Measurements from ENCODE around the gene ZNF423.

Gene ZNF423

GRCh38 chr16:49822649-49823370 lies 33.1 kb downstream of the ZNF423 start:
- DNase-seq: no peak

DNA sequence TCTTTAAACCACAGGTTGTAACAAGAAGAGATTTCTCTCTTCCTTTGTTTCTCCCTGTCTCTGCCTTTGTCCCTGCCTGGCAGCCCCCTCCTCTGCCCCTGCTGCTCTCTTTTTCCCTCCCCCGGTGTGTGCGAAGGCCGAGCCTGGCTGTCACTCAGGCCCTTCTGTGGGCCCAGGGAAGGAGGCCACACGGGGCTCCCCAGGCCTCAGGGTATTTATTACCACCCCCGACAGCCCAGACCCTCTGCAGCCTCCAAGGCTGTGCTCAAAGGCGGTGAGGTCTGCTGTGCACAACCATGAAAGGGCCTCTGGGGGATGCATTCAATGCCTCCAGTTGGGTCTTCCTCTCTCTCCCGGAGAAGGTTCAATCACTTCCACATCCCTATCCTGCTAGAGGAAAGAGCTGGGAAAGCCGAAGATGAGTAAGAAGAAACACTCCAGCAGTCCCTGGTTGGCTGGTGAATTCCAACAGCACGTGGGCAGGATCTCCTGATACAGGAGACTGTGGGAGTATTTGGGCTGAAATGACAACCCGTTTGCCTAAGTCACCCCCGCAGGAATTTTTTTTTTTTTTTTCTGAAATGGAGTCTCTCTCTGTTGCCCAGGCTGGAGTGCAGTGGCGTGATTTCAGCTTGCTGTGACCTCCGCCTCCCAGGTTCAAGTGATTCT lies 34.2 kb downstream of the ZNF423 start:
- no peak for DNase-seq

GRCh38 chr16:49821156-49821555 lies 34.8 kb downstream of the ZNF423 start:
- no peak for DNase-seq

DNA sequence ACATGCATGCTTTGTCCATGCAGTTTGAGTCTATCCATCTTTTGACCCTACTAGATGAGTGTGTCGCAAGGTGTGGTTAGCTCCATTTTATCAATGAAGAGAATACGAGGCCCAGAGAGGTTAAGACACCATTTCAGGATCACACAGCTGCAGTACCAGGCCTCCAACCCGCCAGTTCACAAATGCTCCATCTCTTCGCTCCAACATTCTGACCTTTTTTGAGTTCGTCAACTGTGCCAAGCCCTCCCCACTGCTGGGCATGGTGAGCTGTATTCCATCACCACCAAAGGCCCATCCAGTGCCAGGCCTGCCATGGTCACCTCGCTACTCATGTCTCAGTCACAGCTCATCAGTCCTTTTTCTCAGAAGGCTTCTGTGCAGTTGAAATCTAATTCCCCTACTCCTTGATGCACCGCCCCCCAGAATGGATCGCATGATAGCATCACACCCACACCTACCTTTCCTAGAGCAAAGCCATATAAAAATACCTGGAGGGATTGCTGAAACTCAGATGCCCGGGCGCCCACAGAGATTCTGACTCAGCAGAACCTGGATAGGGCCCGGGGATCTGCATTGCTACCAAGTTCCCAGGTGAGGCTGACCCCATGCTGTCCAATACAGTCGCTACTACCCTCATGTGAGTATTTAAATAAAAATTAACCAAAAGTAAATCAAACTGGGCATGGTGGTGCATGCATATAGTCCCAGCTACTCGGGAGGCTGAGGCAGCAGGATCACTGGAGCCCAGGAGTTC lies 38.0 kb downstream of the ZNF423 start:
- DNase-seq: no peak

GRCh38 chr16:49816875-49817274 lies 39.0 kb downstream of the ZNF423 start:
- no peak for DNase-seq

DNA sequence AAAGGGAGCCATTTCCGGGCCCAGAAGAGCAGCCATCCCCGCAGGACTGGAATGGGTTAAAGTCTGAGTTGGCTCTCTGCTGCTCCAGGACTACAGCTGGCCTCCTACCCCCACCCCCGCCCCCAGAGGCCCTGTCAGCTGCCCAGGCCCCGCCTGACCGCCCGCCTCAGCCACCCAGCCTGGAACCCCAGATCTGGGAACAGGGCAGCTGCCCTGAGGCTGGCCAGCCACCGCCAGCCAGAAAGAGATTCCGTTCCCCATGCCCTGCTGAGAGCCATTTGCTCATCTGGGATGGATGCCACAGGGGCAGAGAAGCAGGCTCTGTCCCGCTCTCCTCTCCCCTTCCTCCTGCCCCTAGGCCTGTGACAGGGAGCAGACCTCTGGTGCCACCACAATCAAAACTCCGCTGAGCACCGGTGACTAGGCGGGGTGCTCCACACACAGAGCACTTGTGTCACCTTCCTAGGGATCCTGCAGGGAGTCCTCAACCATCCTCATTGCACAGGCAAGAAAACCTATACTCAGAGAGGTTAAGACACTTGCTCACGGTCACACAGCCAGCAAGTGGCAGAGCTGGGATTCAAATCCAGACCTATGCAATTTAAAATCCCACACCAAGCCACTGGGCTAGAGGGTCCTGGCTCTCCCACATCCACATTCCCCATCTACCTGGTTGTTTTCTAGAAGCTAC lies 44.1 kb downstream of the ZNF423 start:
- DNase-seq: no peak

DNA sequence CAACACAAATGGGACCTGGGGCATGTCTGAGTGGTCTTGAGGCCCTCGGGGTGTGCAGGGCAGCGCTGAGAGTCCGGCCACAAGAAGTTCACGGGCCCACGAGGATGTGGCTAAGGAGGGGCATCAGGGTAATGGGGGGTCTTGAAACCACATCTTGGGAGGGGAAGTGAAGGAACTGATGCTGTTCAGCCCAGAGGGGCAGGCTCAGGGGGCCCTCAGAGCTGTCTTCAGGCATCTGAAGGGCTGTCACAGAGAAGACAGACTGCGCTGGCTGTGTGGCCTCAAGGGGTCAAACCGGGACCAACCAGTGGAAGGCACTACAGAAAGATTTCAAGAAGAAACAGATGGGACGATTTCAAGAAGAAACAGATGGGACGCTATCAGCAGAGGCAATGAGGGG lies 45.1 kb downstream of the ZNF423 start:
- no peak for DNase-seq

DNA sequence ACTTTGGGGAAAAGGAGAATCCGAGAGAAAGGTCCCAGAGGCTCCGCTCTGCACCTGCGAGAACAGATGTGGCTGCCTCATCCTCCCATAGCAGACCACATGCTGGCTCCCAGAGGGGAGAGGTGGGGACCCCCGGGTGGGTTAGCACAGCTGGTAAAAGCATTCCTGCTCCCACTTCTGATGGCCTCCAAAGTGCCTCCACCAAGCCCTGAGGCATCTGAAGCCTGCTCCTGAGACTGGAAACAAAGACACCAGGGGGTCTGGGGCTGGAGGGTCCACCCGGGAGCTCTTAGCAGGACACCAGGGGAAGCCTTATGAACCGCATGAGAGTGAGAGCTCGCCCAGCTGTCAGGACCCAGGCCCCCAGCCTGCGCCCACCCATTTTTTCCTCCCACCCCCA lies 46.4 kb downstream of the ZNF423 start:
- DNase-seq: no peak

DNA sequence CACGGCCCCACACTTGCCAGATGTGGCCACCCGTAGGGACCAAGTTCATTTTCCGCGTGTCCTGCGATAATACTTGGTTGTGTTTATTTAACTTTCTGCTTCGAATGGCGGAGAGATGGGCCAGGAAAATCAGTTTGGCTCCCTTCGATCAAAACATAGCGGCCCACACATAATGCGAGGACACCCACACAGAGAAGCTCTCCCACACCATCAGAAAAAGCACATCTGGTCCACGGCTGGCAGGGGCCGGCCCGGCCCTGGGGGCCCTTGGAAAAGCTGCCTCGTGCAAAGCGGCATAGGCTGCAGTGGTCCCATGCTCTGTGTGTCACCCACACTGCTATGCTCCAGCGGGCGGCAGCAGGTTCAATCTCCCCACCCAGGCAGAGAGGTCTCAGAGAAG lies 46.9 kb downstream of the ZNF423 start:
- no peak for DNase-seq

DNA sequence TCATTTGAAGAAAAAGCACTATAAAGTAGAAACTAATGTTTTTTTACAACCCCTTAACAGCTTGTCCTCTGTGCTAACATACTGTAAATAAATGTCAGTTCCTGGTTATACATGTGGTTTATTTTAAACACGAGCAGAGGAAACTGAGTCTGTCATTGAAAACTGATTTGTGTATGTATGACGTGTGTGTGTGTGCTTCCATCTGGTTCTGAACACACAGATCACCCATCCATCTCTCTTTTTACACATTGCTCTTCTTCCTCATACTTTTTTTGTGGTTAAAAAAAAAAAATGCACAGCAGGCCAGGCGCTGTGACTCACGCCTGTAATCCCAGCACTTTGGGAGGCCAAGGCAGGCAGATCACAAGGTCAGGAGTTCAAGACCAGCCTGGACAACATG lies 49.5 kb downstream of the ZNF423 start:
- no peak for DNase-seq

- no peak for DNase-seq
Measured at GRCh38 chr16:49801290-49801689, 54.6 kb downstream of the ZNF423 start.

GRCh38 chr16:49800876-49801275 lies 55.0 kb downstream of the ZNF423 start:
- no peak for DNase-seq

- no peak for DNase-seq
Measured at GRCh38 chr16:49800441-49800840, 55.5 kb downstream of the ZNF423 start.

DNA sequence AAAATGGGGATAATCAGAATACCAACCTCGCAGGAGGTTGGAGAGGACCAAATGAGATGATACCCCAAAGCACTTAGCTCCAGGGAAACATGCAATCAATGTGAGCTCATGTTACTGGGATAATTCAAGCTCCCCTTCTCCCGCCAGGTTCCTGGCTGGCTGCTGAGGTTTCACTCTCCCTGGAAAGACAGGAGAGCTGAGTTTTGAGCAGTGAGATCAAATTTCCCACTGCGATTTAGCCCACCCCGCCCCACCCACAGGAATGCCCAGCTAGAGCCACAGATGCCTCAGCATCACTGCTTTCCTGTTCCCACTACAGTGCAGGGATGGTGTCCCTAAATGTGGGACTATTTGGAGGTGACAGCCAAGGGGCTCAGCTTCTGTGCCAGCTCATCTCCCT lies 56.7 kb downstream of the ZNF423 start:
- no peak for DNase-seq

GRCh38 chr16:49795513-49795912 lies 60.4 kb downstream of the ZNF423 start:
- DNase-seq: no peak

DNA sequence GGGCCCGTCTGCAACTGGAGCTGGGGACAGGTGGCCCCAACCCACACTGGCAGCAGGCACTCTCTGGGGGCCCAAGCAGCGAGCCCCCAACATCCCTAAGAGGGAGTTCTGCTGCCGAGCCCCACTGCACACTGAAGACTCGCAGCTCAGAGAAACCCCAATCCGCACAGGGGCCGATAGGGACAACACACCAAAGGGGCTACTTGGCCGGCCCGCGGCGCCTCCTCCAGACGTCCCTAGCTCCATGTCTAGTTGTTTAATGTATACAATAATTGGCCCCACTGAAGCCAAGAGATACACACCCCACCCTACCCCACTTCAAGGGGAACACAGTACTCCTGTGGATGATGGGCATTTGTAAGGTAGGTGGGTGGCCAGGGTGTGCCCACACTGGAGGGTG lies 62.7 kb downstream of the ZNF423 start:
- DNase-seq: no peak

GRCh38 chr16:49789616-49790015 lies 66.3 kb downstream of the ZNF423 start:
- no peak for DNase-seq

DNA sequence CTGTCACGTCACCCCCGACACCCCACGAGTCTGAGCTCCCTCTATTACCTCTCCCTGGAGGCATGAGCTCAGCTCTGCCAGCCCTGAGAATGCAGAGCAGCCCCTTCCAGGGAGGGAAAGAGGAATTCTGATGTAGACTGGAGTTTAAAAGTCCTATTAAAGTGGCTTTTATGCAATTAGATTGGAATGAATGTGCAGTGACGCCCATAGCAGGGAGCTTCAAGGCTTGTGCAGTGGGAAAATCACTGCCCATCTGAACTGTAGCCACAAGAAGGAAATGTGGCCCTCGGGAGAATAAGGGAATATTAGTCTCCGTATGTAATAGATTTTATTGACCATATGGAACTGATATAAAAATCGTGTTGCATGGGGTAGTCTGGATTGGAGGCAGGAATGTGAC lies 66.9 kb downstream of the ZNF423 start:
- no peak for DNase-seq

DNA sequence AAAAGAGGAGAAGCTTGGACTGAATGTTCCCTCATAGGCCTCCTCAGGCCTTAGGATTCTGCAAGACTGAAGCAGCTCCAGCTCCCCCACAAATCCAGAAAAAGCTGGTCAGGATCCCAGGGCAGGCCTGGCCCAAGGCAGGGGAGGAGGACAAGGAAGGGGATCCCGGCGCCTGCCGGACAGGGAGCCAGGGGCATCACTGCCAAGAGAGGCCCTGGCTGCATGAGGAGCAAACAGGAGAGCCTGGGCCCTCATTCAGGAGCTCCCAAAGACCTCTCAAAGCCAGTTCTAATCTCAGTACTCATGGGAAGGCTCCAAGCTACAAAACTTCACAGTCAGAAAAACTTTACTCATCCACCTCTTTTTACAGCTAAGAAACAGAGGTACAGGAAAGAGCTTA lies 67.3 kb downstream of the ZNF423 start:
- DNase-seq: no peak

DNA sequence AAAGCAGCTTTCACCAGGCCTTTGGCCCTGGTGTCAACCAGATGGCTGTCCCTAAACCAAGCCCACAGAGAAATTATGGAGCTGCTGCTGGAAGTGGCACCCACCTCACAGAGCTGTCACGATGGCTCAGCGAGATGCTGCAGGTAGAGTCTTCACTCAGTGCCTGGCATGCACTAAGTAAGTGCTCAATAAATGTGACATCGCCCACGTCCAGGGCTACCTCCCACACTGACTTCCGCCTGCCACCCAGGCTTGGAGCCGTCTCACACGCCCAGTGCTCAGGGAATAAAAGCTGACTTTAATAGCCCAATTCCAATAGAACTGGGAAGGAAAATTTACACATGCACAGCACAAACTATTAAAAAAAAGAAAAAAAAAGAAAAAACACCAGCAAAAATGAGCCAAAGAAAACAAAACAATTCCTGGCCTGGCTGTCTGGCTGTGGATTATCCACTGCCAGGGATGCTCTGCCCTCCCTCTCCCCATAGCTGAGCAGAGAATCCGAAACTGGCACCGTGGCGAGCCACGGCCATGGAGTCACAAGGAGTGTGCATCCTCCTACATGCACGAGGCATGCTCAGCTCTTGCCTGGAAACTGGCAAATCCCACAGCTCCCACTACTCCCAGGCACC lies 68.9 kb downstream of the ZNF423 start:
- no peak for DNase-seq

DNA sequence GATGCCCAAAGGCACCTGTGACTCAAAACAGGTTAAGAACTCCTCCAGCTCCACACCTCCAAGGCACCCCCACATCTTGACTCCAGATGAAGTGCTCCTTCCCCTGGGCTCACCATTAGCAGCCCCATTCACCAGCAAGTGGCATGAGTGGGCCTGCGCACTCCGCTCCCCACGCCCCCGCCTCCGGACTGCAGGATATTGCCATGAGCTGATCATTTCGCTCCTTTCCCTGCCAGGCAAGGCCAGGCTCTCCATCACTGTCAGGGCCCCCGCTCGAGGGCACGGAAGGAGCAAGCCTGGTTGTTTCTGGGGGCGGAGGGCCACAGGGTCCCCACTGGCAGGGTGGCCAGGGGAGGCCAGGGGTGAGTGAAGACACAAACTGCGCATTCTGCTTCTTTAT lies 69.9 kb downstream of the ZNF423 start:
- DNase-seq: no peak

- no peak for DNase-seq
Measured at GRCh38 chr16:49782405-49782804, 73.5 kb downstream of the ZNF423 start.

- DNase-seq: no peak
Measured at GRCh38 chr16:49781401-49781800, 74.5 kb downstream of the ZNF423 start.

Data from activated T-cell treated with anti-CD3 and anti-CD28 coated beads for 4 hours (primary cell).